Stimulated activated CD4-positive, alpha-beta T cell treated with anti-CD3 and anti-CD28 coated beads, Interleukin-1b, Interleukin-23, amount 100 ng/mL, for 48 hours (primary cell): ENCODE data around the gene ZNF407.
A peak's percentile ranks its signal among the peaks of the same experiment; 100 is the strongest.

Experiments
- DNase-seq: peaks from one replicate; pipeline ENCODE4 v3.0.0-alpha.2; 2020

Gene ZNF407

GRCh38 chr18:74589811-74590210, 7.9 kb upstream of the ZNF407 start:
- no peak for DNase-seq

- no peak for DNase-seq
These were observed 7.0 kb upstream of the ZNF407 start for GRCh38 chr18:74590671-74591070.

- no peak for DNase-seq
These were observed 2.2 kb upstream of the ZNF407 start for GRCh38 chr18:74595431-74595830.

DNA sequence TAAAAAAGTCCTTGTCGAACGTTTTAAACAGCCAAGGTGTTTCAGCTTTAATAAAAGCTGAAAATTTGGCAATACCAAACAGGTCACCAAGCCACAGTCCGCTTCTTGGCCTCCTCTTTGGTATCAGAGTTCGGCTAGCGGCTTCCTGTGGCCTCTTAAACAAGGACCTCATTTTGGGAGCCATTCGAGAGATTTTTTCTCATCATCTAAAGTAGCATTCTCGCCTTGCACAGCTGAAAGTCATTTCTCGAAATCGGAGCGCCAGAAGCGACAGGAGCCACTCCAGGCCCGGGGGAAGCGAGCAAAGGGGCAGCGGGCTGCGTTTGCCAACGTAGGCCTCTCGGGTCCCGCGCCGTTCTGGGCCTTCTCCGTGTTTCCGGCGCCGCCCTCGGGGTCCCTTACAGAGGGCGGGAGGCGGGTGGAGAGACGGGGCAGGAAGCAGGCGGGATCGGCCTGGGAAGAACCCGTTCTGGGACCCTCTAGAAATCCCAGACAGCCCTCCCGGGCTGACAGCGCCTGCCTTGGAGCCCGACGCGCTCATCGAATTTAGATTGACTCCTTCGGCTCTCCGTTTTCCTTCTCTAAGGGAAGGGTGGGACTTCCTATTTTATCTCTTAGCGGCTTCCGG, 522 bp upstream of the ZNF407 start:
- peak; percentile 64 for DNase-seq

DNA sequence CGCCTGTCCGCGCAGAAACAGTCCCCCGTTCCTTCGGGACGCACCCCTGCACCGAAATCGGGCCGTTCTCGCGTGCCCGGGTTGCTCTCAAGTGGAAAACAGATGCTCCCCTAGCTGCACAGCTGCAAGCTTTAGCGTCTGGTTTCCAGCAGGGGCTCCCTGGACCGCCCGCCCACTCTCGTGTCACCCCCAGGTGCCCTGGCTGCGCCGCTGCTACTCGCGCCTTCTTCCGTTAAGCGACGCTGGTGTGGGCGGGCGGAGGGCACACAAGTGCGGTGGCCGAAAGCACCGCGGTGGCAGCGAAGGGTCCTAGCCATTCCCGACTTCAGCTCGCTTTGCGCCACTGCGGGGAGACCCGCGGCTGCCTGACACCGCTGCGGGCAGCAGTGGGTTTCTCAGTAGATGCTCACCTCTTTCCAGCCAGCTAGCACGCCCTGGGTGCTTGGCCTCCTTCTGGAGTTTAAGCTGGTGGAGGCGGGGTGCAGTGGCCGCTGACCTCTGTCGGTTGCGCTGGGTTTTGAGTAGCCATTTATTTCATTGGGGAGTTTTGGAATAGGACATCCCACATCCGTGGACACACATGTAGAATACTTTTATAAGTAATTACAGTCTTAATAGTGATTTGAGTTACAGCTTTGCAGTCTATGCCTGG, 806 bp downstream of the ZNF407 start:
- peak; percentile 71 for DNase-seq

DNA sequence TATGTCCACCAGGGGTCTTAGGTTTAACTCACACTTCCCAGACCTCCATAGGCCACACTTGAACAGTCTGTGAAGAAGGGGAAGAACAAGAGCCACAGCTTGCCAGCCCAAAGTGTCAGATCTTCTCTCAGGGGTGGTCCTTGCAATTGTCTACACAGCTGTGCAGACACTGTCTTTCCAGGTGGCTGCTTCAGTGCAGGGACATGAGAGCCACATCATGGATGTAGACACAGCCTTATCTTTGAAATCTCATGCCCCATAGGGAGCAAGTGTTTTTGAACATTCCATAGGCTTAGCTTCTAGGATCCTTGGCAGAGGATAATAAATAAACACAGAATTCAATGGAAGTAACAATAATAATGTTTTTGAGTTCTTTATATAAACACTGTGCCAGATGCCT, 6.7 kb downstream of the ZNF407 start:
- DNase-seq = no peak

DNA sequence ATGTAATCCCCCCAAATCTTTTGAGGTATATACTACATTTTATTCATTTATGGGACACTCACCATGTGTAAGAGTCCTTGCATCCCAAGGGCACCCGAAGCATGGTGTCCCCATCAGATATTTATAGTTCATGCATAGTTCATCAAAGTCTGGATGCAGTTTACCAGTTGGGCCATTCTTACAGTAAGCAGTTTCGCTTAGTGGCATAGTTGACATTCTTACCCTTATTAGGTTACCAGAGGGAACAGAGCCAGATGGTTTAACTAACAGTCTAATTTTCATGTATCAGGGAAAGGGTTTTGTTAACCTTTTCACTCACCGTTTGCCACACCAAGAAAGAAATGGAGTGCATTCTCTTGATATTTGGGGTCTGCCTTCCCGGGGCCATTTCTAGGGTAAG, 7.1 kb downstream of the ZNF407 start:
- DNase-seq = no peak

GRCh38 chr18:74608681-74609080, 11.0 kb downstream of the ZNF407 start:
- no peak for DNase-seq

- DNase-seq = no peak
These were observed 11.9 kb downstream of the ZNF407 start for GRCh38 chr18:74609535-74609934.

DNA sequence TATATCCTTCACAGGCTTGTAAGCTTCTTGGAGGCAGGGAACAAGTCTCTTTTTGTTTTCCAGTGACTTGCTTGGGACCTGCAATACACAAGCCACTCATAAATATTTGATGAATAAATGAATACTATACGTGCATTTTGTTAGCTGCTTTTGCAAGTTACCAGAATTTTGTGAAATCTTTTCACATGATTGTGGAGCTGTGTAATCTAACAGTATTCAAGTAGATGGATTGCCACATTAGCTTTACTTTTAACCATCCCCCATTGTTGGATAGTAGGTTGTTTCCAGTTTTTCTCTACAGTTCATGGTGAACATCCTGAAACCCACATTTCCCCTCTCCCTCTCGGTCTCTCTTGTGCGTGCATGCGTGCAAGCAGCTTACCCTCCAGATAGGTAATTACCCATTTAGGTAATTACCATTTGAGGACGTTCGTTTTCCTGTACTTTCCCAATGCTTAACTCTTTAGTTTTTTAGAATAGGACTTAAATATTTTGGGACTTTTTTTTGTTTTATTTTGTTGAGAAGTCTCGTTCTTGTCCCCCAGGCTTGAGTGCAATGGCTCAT, 12.5 kb downstream of the ZNF407 start:
- DNase-seq = no peak

DNA sequence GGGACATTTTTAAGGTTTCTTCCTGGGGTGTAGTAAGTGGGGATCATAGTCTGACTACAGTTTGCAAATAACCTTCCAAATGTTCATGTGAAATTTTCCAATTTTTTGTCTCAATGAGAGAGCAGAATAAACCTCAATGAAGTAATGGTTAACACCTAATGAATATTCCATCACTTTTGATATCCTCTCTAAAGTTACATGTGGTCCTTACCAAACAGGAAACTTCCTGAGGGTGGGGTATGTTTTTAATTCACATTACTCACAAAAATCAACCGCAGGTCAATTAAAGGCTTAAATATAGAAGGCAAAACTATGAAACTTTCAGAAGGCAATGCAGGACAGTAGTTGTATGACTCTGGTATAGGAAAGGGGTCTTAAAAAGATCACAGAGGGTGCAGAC, 13.2 kb downstream of the ZNF407 start:
- DNase-seq = no peak

DNA sequence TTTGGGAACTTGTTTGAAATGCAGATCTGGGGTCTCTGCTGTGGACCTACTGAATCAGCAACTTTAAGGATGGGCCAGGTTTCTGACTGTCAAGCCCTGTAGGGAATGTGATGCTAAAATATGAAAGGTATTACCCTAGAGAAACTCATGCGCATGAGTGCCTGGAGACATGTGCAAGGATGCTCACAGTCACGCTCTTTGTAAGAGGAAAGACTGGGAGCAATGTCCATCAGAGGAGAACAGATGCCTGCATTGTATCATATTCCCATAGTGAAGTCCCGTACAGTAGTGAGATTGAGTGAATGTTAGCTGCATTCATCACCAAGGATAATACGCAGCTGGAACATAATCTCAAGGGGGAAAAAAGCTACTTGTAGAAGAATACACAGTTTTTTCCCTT, 14.1 kb downstream of the ZNF407 start:
- no peak for DNase-seq

GRCh38 chr18:74613381-74613780, 15.7 kb downstream of the ZNF407 start:
- DNase-seq = no peak

DNA sequence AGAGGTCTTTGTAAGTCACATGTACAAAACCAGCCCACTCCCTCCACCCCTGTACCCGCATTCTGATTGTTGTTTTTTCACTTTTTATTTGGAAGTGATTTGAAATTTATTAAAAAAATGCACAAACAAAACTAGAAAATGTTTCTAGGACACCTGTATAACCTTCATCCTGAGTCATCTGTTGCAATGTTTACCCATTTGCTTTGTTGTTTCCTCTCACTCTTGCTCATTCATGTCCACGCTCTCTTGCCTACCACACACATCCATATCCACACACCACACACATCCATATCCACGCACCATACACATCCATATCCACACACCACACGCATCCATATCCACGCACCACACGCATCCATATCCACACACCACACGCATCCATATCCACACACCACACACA, 18.8 kb downstream of the ZNF407 start:
- DNase-seq = no peak

- DNase-seq = no peak
These were observed 19.8 kb downstream of the ZNF407 start for GRCh38 chr18:74617486-74617885.

GRCh38 chr18:74622072-74622471, 24.4 kb downstream of the ZNF407 start:
- no peak for DNase-seq

GRCh38 chr18:74623047-74623816, 25.6 kb downstream of the ZNF407 start:
- DNase-seq = no peak

- no peak for DNase-seq
These were observed 26.8 kb downstream of the ZNF407 start for GRCh38 chr18:74624466-74624865.

- DNase-seq = no peak
These were observed 27.5 kb downstream of the ZNF407 start for GRCh38 chr18:74625157-74625556.

- no peak for DNase-seq
These were observed 28.6 kb downstream of the ZNF407 start for GRCh38 chr18:74626049-74626874.

DNA sequence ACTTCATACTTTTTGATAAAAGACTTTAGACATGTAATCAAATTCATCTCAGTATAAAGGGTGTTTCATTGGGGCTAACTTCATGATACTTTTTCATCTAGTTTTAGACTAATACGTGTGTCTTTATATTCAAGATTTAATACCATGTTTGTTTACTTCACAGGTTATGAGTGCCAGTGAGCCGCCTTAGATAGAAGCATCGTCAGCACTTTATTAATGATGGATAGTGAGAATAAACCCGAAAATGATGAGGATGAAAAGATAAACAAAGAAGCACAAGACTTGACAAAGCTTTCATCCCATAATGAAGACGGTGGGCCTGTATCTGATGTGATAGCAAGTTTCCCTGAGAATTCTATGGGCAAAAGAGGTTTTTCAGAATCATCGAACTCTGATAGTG, 33.1 kb downstream of the ZNF407 start:
- DNase-seq = no peak

DNA sequence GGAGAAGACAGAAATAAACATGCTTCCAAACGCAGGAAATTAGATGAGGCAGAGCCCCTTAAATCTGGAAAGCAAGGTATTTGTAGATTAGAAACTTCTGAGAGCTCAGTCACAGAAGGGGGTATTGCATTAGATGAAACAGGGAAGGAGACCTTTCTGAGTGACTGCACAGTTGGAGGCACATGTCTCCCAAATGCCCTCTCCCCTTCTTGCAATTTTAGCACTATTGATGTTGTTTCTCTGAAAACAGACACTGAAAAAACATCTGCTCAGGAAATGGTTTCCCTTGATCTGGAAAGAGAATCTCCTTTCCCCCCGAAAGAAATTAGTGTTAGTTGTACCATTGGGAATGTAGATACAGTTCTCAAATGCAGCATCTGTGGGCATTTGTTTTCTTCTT, 33.5 kb downstream of the ZNF407 start:
- DNase-seq = no peak
